SK-N-SH treated with all-trans-retinoic acid at 6 μM for 48 hours (cell line): ENCODE data around the gene STAT5A.

Experiments used
- ATAC-seq: fragments of 200-7000 bp; cut with Tn5 transposase; 3 replicates; pipeline ENCODE4 v1.9.1; 2020; ENCODE audit warnings: mild to moderate bottlenecking, moderate library complexity
- ARNTL ChIP-seq: fragments of 450-650 bp; formaldehyde crosslinking; IDR thresholded peaks from 2 replicates; pipeline ENCODE4 v1.5.0; 2020; ENCODE audit warnings: low read depth, mild to moderate bottlenecking, moderate library complexity, borderline replicate concordance
- BACH2 ChIP-seq: fragments of 250-450 bp; sonication (Bioruptor Pico); IDR thresholded peaks from 2 replicates; pipeline ENCODE4 v1.9.0; 2021; ENCODE audit warnings: mild to moderate bottlenecking, borderline replicate concordance
- CSDC2 ChIP-seq: fragments of 250-450 bp; sonication (Bioruptor Pico); IDR thresholded peaks from 2 replicates; pipeline ENCODE4 v1.5.0; 2020; ENCODE audit warnings: mild to moderate bottlenecking, moderate library complexity
- ESRRG ChIP-seq: fragments of 250-450 bp; sonication (Bioruptor Pico); IDR thresholded peaks from 2 replicates; pipeline ENCODE4 v1.6.1; 2021; ENCODE audit warnings: mild to moderate bottlenecking
- GLIS3 ChIP-seq: fragments of 250-450 bp; sonication (Bioruptor Pico); IDR thresholded peaks from 2 replicates; pipeline ENCODE4 v1.5.0; 2020; ENCODE audit warnings: mild to moderate bottlenecking, moderate library complexity
- ISL1 ChIP-seq: fragments of 250-450 bp; sonication (Bioruptor Pico); IDR thresholded peaks from 2 replicates; pipeline ENCODE4 v2.1.2; 2022; ENCODE audit warnings: mild to moderate bottlenecking, moderate library complexity
- OSR1 ChIP-seq: fragments of 250-450 bp; sonication (Bioruptor Pico); IDR thresholded peaks from 2 replicates; pipeline ENCODE4 v1.8.0; 2022; ENCODE audit warnings: moderate library complexity, mild to moderate bottlenecking, inconsistent platforms
- RARB ChIP-seq: fragments of 250-450 bp; sonication (Bioruptor Pico); IDR thresholded peaks from 2 replicates; pipeline ENCODE4 v1.8.0; 2021; ENCODE audit warnings: mild to moderate bottlenecking, moderate library complexity
- SNAI2 ChIP-seq: fragments of 250-450 bp; sonication (Bioruptor Pico); IDR thresholded peaks from 2 replicates; pipeline ENCODE4 v1.5.0; 2020; ENCODE audit warnings: mild to moderate bottlenecking, moderate library complexity
- TCF4 ChIP-seq: fragments of 250-450 bp; sonication (Bioruptor Pico); IDR thresholded peaks from 2 replicates; pipeline ENCODE4 v1.8.0; 2021; ENCODE audit warnings: mild to moderate bottlenecking, moderate library complexity, borderline replicate concordance
- ZC3H10 ChIP-seq: fragments of 250-450 bp; sonication (Bioruptor Pico); IDR thresholded peaks from 2 replicates; pipeline ENCODE4 v1.5.1; 2021; ENCODE audit warnings: mild to moderate bottlenecking, moderate library complexity
- ZFP3 ChIP-seq: fragments of 250-450 bp; sonication (Bioruptor Pico); IDR thresholded peaks from 2 replicates; pipeline ENCODE4 v1.5.0; 2020; ENCODE audit warnings: mild to moderate bottlenecking, moderate library complexity
- ZFP30 ChIP-seq: fragments of 450-650 bp; formaldehyde crosslinking; IDR thresholded peaks from 2 replicates; pipeline ENCODE4 v1.5.0; 2022; ENCODE audit warnings: mild to moderate bottlenecking, moderate library complexity
- ZNF565 ChIP-seq: fragments of 450-650 bp; formaldehyde crosslinking; conservative IDR thresholded peaks from 2 replicates; pipeline ENCODE4 v1.5.0; 2020; ENCODE audit warnings: low read depth, mild to moderate bottlenecking, moderate library complexity
- ZNF70 ChIP-seq: fragments of 450-650 bp; formaldehyde crosslinking; IDR thresholded peaks from 2 replicates; pipeline ENCODE4 v1.5.0; 2020; ENCODE audit warnings: mild to moderate bottlenecking, moderate library complexity
- ZNF8 ChIP-seq: fragments of 450-650 bp; formaldehyde crosslinking; IDR thresholded peaks from 2 replicates; pipeline ENCODE4 v1.5.0; 2020; ENCODE audit warnings: mild to moderate bottlenecking, moderate library complexity
- TF ChIP-seq, protein P1 (sequence below): fragments of 250-450 bp; sonication (Bioruptor Pico); IDR thresholded peaks from 2 replicates; pipeline ENCODE4 v1.5.1; 2020; ENCODE audit warnings: low read depth, mild to moderate bottlenecking, moderate library complexity
- TF ChIP-seq, protein P2 (sequence below): fragments of 250-450 bp; sonication (Bioruptor Pico); IDR thresholded peaks from 2 replicates; pipeline ENCODE4 v1.8.0; 2021; ENCODE audit warnings: low read depth, mild to moderate bottlenecking, moderate library complexity, borderline replicate concordance
- TF ChIP-seq, protein P3 (sequence below): fragments of 250-450 bp; sonication (Bioruptor Pico); IDR thresholded peaks from 2 replicates; pipeline ENCODE4 v1.8.0; 2020; ENCODE audit warnings: mild to moderate bottlenecking, moderate library complexity, borderline replicate concordance
- TF ChIP-seq, protein P4 (sequence below): fragments of 250-450 bp; sonication (Bioruptor Pico); IDR thresholded peaks from 2 replicates; pipeline ENCODE4 v1.5.0; 2020; ENCODE audit warnings: mild to moderate bottlenecking, moderate library complexity

Gene STAT5A

DNA sequence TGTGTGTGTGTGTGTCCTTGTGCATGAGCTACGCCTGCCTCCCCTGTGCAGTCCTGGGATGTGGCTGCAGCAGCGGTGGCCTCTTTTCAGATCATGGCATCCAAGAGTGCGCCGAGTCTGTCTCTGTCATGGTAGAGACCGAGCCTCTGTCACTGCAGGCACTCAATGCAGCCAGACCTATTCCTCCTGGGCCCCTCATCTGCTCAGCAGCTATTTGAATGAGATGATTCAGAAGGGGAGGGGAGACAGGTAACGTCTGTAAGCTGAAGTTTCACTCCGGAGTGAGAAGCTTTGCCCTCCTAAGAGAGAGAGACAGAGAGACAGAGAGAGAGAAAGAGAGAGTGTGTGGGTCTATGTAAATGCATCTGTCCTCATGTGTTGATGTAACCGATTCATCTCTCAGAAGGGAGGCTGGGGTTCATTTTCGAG is 22.5 kb downstream of the STAT5A start:
- ATAC-seq: no peak
- TF ChIP-seq GLIS3 (CRISPR knock-in tag) (no peak), ZC3H10 (no peak), TCF4 (no peak), ISL1 (CRISPR knock-in tag) (no peak), ZFP3 (CRISPR knock-in tag) (no peak), ZNF565 (CRISPR knock-in tag) (no peak), ARNTL (no peak), ZFP30 (CRISPR knock-in tag) (no peak), ESRRG (no peak), OSR1 (CRISPR knock-in tag) (no peak), BACH2 (CRISPR knock-in tag) (no peak), ZNF70 (no peak)
- TF ChIP-seq, protein P1, sequence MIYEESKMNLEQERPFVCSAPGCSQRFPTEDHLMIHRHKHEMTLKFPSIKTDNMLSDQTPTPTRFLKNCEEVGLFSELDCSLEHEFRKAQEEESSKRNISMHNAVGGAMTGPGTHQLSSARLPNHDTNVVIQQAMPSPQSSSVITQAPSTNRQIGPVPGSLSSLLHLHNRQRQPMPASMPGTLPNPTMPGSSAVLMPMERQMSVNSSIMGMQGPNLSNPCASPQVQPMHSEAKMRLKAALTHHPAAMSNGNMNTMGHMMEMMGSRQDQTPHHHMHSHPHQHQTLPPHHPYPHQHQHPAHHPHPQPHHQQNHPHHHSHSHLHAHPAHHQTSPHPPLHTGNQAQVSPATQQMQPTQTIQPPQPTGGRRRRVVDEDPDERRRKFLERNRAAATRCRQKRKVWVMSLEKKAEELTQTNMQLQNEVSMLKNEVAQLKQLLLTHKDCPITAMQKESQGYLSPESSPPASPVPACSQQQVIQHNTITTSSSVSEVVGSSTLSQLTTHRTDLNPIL: no peak
- TF ChIP-seq, protein P2, sequence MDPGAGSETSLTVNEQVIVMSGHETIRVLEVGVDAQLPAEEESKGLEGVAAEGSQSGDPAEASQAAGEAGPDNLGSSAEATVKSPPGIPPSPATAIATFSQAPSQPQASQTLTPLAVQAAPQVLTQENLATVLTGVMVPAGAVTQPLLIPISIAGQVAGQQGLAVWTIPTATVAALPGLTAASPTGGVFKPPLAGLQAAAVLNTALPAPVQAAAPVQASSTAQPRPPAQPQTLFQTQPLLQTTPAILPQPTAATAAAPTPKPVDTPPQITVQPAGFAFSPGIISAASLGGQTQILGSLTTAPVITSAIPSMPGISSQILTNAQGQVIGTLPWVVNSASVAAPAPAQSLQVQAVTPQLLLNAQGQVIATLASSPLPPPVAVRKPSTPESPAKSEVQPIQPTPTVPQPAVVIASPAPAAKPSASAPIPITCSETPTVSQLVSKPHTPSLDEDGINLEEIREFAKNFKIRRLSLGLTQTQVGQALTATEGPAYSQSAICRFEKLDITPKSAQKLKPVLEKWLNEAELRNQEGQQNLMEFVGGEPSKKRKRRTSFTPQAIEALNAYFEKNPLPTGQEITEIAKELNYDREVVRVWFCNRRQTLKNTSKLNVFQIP (CRISPR knock-in tag): no peak
- TF ChIP-seq, protein P3, sequence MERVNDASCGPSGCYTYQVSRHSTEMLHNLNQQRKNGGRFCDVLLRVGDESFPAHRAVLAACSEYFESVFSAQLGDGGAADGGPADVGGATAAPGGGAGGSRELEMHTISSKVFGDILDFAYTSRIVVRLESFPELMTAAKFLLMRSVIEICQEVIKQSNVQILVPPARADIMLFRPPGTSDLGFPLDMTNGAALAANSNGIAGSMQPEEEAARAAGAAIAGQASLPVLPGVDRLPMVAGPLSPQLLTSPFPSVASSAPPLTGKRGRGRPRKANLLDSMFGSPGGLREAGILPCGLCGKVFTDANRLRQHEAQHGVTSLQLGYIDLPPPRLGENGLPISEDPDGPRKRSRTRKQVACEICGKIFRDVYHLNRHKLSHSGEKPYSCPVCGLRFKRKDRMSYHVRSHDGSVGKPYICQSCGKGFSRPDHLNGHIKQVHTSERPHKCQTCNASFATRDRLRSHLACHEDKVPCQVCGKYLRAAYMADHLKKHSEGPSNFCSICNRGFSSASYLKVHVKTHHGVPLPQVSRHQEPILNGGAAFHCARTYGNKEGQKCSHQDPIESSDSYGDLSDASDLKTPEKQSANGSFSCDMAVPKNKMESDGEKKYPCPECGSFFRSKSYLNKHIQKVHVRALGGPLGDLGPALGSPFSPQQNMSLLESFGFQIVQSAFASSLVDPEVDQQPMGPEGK (CRISPR knock-in tag): no peak

DNA sequence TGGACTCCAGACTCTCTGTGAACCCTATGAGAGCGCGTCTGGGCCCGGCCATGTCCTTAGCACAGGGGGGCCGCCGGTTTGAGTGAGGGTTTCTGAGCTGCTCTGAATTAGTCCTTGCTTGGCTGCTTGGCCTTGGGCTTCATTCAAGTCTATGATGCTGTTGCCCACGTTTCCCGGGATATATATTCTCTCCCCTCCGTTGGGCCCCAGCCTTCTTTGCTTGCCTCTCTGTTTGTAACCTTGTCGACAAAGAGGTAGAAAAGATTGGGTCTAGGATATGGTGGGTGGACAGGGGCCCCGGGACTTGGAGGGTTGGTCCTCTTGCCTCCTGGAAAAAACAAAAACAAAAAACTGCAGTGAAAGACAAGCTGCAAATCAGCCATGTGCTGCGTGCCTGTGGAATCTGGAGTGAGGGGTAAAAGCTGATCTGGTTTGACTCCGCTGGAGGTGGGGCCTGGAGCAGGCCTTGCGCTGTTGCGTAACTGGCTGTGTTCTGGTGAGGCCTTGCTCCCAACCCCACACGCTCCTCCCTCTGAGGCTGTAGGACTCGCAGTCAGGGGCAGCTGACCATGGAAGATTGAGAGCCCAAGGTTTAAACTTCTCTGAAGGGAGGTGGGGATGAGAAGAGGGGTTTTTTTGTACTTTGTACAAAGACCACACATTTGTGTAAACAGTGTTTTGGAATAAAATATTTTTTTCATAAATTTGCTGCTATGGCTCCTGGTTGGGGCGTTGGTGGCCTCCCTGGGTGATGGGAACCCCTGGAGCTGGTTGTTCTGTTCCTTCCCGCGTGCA is 23.1 kb downstream of the STAT5A start:
- TF ChIP-seq ZFP3 (CRISPR knock-in tag) (no peak), SNAI2 (CRISPR knock-in tag) (no peak), ZNF8 (CRISPR knock-in tag) (no peak), RARB (no peak)
- ATAC-seq: peak; percentile 13; the same call in 2 of the 3 replicates

DNA sequence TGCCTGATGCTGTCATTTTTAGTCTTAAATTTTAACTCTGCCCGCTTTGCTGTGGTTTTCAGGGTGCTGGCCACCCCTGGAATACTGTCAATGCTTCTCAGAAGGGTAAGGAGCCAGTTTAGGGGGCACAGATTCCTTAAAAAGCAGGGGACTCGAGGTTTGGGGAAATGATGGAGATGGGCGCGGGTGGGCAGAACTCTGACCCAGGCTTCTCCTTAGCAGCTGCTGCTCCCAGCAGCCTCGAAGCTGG is 23.7 kb downstream of the STAT5A start:
- ATAC-seq: no peak
- no peak for TF ChIP-seq ZNF565 (CRISPR knock-in tag)
- no peak for TF ChIP-seq ZNF8 (CRISPR knock-in tag)
- TF ChIP-seq ZFP3 (CRISPR knock-in tag): no peak
- no peak for TF ChIP-seq ISL1 (CRISPR knock-in tag)

DNA sequence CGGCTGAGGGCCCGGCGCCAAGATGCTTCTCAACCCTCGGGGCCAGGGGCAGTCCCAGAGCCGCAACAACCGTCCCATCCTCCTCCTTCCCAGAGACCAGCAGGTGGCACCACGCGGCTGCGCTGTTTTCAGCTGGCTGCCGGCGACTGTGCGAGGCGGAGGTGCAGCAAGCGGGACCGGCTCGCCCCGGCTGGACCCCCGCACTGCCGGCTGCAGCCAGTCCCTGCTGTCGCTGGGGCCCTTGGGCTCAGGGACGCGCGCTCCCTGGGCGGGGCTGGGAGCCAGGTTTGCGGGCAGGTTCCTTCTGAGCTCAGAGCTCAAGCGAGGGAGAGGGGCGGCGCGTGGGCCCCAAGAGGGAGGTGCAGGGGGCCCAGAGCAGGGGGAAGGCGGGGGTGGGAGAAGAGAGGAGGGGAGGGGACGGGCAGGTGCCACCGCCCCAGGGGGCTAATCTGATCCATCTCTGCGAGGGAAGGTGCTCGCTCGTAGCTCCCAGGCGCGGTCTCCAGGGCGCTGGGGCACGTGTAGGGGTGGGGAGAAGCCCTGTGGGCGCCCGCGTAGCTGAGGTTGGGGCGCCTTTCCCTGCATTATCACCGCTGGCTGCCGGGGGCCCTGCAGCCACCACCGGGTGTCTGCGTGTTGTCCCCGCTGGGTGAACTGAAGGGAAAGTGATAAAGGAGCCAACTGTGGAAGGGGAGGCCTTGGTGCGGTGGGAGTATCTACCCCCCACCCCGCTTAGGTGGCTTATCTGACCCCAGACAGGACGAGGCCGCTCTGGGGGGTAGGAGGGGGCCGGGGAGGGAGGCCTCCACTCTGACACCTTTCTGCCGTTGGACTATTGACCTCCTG is 24.2 kb downstream of the STAT5A start:
- no peak for TF ChIP-seq ZC3H10
- ATAC-seq: peak; percentile 91

DNA sequence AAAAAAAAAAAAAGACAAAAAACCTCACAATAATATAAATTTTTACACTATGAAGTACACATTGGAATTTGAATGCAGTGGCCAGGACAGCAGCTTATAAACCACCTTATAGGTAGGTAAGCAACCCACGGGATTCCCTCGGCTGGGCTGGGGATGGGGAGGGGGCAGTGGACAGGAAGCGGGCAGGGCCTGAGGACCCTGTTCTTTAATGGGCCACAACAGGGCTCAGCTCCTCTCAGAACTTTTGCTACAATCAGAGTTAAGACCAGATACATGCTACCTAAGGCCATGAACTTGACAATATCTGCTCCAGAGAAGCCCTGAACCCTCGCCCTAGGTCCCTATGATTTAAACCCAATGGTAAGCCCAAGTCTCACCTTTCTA is 25.1 kb downstream of the STAT5A start:
- TF ChIP-seq SNAI2 (CRISPR knock-in tag): no peak
- no peak for TF ChIP-seq CSDC2 (CRISPR knock-in tag)
- TF ChIP-seq GLIS3 (CRISPR knock-in tag): no peak
- TF ChIP-seq, protein P4, sequence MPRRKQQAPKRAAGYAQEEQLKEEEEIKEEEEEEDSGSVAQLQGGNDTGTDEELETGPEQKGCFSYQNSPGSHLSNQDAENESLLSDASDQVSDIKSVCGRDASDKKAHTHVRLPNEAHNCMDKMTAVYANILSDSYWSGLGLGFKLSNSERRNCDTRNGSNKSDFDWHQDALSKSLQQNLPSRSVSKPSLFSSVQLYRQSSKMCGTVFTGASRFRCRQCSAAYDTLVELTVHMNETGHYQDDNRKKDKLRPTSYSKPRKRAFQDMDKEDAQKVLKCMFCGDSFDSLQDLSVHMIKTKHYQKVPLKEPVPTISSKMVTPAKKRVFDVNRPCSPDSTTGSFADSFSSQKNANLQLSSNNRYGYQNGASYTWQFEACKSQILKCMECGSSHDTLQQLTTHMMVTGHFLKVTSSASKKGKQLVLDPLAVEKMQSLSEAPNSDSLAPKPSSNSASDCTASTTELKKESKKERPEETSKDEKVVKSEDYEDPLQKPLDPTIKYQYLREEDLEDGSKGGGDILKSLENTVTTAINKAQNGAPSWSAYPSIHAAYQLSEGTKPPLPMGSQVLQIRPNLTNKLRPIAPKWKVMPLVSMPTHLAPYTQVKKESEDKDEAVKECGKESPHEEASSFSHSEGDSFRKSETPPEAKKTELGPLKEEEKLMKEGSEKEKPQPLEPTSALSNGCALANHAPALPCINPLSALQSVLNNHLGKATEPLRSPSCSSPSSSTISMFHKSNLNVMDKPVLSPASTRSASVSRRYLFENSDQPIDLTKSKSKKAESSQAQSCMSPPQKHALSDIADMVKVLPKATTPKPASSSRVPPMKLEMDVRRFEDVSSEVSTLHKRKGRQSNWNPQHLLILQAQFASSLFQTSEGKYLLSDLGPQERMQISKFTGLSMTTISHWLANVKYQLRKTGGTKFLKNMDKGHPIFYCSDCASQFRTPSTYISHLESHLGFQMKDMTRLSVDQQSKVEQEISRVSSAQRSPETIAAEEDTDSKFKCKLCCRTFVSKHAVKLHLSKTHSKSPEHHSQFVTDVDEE (CRISPR knock-in tag): no peak
- no peak for TF ChIP-seq ZC3H10
- no peak for ATAC-seq
